ENCODE results near the gene PITPNM1.

DNA sequence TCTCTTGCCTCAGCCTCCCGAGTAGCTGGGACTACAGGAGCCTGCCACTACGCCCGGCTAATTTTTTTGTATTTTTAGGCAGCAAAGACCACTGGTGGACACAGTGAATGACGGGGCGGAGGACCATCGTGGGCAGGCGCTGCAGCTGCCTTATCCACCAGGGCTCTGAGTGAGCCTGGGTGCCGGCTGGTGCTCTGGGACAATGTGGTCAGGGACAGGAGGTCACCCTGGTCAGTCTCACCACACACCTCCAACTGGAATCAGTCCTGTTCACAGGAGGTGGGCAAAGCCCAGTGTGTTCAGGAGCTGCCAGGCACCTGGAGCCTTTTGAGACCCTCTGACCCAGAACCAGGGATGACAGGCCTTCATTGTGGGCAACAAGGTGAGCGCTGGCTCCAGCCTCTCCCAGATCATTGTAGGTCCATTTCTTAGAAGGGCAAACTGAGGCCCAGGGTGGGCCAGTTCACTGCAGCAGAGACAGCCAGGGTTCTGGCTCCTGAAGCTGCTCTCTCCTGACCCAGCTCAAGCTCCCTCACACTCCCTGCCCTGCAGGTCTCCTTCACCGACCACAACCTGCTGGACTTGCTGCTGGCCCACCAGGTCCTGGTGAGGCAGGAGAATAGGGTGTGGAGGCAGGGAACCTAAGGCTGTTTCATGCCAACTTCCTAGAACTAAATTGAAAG is 33.8 kb upstream of the PITPNM1 start:
- no peak for TF ChIP-seq POLR2AphosphoS5 (IDR thresholded peaks at IDR 0.05; ENCODE audit: borderline replicate concordance, low read depth, low read length)
- no peak for TF ChIP-seq EZH2 (IDR thresholded peaks at IDR 0.05)

Measured in SK-N-MC (cell line).